ENCODE measurements around the gene LDLRAD4.

LDLRAD4 gene

DNA sequence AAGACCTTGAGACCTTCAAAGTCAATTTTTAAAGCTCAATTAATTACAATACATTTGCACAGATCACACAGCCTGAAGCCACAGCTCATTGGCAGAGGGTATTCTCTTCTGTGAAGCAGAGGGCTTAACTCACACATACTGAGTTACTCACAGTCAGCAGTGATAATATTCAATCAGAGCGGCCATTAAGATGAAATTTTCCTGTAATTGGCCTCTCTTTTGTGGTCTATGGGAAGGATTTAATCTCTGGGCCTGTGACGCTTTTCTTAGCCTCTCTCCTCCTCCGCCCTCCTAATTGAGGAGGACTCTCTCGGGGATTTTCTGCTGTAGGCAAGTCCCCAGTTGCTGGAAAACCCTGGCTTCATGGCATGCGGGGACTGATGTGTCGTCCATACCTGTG lies 12.3 kb upstream of the LDLRAD4 start:
- no peak for DNase-seq

DNA sequence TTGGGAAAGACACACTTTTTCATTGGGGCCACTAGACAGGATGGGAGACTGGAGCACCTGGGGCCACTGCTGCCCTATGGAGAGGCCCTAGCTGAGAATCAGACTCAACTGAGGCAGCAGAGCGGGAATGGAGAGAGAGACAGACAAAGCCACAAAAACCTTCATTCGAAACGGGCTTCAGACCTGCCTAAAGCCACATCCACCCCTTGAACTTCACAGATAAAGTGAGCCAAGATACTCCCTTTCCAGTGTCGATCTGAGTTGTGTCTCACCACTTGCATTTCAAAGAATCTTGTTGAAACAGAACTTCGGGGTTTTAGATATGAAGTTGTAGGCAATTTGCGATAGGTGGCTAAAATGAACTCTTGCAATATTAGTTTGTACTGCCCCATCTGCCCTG lies 11.3 kb upstream of the LDLRAD4 start:
- DNase-seq, result no peak

DNA sequence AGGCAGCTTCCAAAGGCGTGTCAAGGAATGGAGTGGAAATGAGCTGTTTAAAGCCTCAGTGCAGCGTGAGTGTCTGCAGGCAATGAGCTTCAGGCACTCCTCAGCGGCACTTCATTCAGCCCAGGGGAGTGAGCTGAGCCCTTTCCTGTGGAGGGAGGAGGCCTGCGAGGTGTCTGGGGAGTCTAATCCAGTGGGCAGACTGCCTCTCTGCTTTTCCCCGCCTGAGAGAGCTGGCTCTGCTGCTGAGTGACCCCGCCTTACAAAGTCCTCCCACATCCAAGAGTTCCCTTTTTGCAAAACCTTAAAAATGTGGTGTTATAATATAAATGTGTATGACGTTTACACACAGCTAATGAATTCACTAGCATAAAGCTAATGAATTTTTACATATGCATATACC lies 7.0 kb upstream of the LDLRAD4 start:
- DNase-seq, result peak; percentile 34

DNA sequence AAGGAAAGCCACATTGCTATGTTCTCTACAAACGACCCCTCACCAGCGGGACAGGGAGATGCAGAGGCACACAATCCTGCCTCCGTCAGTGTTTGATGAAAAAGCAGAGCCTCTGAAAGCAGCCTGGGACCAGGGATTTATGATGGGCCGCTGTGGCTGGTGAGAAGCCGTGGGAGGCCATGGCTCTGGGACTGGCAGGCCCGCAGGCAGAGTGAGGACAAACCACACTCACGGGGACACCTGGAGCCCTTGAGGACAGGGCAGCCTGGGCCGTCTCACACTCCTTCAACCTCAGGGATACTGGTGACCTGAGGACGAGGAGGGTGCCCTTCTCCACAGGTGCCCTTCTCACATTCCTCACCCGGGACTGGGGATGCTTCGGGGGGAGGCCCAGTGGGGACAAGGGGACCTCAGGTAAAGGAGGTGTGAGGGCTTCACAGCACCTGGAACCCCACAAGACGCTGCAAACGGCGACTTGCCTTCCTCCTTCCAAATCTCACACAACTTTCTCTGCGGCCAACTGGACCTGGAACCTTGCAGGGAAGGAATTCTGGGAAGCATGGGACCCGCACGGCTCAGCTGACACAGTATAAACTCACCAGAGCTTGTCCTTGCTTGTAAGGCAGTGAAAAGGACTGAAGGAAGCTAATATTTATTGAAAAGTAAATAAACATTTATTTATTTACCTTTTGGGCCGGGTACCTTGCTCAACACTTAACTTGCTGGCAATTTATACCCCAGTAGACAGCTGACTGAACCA lies 5.3 kb upstream of the LDLRAD4 start:
- DNase-seq, result no peak

DNA sequence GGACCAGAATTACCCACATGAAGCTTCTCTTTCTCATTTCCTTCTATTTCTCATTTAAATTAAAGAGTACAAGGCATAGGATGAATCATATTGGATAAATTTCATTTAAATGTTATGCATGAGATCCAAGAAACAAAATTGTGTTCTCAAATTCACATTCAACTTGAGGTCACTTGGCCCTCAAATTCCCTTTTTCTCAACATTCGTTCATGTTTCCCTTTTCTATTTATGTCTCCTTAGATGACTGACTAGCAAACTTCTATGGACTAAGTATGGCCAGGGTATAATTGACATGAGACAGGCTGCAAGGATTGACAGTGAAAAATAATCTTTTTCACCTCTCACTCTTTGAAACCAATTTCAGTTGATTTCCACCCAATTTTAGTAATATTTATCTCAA lies 4.0 kb upstream of the LDLRAD4 start:
- DNase-seq, result no peak

DNA sequence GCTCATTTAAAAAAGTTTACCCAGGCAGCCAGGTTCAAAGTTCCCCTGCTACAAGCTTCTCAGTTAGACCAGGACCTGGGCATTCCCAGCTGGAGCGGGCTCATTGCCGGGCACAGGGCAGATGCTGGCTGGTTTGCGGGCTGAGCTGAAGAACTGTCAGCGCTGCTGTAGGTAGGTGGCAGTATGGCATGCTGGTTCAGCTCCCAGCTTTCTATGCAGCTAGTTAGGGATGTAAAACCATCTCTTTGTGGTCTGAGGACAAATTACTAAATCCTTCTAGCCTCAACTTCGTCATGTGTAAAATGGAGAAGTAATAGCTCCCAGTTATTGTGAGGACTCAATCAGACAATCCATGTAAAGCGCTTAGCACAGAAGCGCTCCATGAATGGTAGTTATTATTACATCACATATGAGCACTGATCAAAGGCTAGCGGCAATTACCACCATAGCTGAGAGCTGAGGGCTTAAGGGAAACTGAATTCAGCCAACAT lies 2.4 kb upstream of the LDLRAD4 start:
- peak; percentile 73 for DNase-seq

DNA sequence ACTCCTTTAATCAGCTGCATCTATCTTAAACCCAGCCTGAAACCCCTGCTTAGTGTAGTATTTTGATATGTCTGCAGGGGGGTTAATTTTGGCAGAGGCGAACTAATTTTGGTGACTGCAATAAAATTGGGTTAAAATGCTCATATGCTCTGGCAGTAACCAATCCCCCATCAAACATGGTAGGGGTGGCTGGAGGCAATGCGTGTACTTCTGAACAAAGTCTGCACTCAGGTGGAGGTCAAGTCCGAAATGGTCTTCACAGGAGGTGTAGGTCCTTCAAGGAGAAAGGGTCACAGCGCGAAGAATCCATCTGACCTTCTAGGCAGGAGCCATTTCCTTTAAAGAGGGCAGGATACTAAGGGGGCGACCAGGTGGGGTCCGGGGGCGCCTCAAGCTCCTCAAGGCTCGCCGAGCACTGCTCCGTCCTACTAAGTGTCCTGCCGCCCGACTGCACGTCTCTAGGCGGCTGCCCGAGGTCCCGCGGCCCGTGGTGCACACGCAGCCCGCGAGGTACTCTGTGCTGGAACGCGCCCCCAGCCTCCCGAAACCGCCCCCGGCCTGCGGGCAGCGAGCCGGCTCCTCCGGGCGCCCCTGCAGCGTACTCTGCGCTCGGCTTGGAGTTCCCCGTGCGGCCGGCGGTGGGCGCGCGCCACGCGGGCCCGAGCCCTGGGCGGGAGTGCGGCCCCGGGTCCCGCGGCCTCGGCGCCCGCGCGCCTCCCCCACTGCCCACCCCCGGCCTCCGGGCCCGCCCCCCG lies 1.7 kb upstream of the LDLRAD4 start:
- peak; percentile 52 for DNase-seq

DNA sequence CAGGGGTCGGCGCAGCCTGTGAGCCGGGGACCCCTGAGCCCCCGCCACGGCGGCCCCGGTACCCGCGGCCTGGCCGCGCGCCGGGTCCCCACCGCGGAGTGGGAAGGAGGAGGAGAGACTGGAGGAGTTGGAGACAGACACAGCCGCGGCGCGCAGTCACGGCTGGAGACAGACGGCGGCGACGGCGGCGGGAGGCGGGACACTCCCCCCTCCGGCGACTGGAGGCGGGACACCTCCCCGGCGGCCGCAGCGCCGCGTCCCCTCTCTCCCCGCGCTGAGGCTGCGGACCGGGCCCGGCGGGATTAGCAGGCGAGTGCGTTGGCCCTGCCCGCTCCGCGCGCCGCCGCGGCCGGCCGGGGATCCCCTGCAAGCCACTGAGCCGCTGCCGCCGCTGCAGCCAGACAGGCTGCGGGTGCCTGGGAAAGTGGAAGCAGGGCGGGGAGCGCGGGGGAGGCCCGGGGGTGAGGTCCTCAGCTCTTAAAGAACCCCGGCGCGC lies 1.0 kb upstream of the LDLRAD4 start:
- peak; percentile 61 for DNase-seq

DNA sequence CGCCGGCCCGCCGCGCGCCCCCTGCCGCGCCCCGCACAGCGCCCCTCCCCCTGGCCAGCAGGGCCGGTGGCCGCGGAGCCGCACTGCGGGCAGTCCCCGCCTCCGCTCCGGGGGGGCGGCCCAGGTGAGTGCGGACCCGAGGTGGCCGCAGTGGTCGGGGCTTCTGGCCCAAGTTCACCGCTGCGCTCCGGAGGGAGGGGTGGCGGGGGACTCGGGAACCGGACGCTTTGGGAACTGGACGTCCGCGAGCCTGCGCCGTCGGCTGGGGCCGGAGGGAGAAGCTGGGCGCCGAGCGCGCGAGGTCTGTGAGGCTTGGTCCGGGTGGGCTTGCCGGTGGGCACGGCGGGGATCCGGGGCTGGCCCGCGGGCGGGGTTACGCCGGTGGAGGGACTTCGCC lies 591 bp upstream of the LDLRAD4 start:
- no peak for DNase-seq

DNA sequence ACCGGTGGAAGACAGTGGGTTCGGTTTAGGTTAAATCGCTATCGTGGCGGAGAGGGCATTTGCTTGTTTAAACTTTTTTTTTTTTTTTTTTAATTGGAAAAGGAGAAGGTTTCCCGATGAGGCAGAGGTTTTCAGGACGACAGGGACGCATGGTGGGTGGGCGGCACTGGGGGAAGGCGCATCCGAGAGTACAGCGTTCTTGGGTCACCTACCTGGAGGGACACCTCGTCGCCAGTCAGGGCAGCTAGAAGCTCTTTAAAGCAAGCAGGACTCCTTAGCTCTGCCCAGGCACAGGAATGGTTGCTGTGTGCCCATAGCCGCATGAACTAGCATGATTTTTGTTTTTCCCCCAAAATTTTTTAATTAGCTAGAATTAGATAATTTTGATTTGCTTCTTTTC lies 437 bp downstream of the LDLRAD4 start:
- DNase-seq, result no peak

DNA sequence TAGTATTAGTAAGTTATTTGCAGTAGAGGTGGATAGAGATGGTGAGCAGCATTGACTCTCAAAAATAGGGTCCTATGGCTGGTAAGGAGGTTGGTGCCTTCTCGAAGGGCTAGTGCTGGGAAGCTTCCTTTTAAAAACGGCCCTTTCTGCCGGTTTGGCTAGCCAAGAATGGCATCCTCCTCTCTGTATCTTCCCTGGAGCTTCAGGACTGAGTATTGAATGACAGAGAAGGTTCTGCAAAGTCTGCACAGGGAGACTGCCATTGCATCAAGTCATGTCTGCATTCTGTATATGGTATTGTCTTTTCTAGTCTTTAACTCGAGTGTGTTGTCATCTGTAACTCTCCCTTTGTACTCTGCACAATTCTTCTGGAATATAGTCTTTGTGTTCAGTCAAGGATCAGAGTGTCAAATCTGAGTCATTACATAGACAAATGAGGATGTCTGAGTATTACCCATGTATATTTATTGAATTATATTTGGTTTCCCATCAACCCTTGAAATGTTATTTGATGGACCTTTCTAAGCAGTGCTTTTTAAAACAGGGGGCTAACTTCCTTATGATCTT lies 1.1 kb downstream of the LDLRAD4 start:
- no peak for DNase-seq

DNA sequence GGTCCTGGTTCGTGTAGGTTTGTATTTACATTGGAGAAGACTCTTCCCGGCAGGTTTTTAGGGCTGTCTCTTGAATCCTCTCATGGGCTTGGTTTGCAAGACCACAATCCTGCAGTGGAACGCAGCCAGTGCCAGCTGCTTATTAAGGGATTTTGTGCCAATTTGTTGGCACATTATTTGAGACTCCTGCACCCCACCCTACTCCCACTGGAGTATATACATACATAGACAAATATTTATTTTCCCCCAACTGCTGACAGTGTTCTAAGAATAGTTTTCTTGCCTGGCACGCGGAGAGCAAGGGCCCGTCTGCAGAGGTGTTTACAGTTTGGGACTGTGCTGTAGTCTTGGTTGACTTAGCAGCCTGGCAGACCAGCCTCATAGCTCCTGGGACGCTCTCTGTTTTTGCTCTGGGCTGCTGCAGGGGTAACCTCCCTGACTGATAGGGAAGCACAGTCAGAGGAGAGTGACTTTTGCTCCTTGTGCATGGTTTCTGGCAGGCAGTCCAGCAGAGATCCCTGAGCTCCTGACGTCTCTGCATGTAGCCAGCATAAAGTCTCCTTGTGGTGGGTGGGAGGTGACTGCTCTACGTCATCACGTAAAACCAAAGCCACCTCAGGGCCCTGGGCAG lies 1.9 kb downstream of the LDLRAD4 start:
- DNase-seq, result no peak

DNA sequence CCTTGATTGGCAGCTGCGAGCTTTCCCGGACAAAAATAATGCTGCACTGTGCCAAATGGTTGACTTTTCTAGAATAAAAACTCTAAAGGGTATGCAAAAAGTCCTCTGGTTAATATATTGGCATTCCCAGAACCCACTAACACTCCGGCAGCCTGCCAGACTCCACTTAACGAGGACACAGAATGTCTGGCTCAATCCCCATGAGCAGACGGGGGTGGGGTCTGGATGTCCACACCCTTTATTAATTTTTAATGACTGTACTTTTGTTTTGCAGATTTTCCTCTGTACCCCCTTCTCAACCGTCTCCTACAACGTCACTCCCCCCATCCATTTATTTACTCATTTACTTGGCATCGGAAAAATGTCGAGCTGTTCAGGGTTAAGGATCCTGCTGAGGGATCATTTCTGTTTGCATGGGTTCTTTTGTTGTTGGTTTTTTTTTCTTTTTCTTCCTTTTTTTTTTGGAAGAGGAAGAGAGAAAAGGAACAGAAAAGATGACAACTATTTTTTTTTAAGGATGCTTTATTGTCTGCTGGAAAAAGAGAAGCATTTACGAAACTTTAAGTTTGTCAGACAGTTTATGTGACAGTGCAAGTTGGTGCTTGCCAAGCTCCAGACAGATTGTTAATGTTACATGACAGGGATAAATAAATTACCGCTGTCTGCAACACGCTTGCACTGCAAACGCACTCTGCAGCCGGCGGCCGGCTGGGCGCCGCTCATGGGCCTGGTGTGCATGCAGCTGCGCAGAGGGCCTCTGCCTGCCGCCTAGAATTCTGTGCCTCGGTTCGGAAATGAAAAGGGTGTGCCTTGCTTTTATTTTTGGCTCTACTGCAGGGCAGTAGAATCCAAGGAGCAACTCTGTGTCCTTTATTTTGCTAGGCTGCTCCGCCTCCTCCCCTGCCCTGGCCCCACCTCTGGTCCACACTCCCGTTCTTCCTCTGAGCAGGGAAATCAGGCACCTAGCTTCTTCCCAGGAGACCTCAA lies 3.6 kb downstream of the LDLRAD4 start:
- no peak for DNase-seq

DNA sequence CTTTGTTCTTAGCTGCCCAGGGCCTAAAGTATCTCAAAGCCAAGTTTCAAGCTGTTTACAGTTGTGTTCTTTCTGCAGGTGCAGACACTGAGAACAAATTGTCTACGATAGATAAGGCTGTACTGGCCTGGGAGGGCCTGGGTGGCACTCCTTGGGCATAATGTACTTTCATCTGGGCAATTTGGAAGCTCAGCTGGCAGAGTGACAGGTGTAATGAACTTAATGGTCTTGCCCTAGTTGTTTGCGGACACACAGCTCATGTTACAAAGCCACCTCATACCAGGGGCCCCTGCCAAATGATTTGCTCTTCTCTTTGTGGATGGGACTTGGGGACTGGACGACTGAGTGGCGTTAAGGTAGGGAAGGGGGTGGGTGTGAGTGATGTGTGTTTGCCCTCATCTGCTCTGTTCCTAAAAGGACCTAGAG lies 4.3 kb downstream of the LDLRAD4 start:
- DNase-seq, result no peak

DNA sequence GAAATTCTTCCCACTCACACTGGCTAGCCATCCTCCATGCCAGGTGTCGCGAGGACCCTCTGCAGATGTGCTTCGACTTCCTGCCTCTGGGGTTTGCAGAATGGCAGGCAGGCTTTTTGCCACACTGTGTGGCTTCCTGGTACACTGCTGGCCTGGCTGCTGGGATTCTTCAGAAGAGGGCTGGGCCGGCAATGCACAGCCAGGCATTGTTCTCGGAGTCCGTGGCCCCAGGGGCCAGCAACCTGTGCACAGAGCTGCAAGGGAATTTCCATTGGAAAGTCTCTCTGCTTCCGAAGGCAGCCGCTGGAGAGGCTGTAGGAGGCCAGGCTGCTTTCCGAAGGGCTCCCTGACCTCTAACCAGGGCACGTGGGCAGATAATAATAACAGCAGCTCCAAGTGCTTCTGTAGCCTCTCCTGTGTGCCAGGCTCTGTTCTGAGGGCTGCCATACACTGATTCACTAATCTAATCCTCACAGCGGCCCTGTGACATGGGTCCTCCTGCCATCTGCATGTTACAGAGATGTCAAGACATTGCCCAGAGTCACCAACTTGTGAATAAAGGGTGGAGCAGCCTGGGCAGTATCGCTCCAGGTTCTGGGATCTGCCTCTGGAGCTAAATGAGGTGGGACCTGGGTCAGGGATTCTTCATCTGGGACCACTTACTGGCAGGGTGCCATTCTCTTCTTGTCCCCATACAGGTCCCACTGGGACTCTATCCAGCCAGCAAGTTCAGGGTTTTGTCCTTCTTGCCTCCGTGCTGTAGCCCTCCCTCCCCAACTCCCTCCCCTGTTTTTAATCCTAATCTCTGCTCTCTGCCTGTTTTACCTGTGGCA lies 5.0 kb downstream of the LDLRAD4 start:
- peak; percentile 22 for DNase-seq

DNA sequence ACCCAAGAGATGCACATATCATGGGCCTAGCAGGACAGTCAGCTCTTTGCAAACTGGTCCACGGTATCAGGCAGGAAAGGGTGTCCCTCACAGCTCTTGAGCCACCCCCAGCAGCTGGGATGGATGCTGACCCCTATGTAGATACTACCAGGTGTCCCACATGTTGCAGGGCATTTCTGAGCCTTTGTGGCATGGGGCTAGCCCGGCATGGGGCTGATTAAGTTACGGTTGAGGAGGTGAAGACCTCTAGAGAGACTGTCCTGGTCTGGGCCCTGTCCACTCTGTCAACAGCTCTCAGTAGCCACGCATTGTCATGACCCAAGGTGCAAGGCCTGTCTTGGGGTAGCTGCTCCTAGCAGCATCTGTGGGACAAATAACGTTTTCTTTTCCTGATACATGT lies 6.7 kb downstream of the LDLRAD4 start:
- no peak for DNase-seq

DNA sequence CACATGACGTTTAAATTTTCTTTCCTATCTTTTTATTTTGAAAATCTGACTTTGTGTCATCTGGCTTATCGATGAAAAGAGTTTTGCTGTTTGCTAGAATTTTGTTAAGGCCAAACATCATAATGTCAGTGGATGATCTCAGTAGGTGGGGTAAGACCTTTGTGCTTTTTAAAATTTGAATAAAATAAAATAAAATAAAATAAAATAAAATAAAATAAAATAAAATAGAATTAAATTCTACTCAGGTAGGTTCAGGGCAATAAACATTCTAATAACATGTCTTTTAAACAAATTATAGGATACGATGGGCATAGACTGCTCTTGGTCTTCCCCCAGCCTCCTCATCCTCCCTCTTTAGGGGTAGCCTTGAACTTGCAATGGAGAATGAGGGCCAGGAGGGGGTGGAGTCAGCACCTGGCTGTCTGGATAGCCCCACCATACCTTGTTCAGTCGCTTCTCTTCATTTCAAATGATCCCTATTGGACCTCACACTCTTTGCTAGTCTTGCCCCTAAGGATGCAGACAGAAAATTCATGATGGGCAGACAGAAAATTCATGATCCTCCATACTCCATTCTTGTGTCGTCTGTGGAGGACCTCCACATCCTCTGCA lies 8.1 kb downstream of the LDLRAD4 start:
- no peak for DNase-seq

DNA sequence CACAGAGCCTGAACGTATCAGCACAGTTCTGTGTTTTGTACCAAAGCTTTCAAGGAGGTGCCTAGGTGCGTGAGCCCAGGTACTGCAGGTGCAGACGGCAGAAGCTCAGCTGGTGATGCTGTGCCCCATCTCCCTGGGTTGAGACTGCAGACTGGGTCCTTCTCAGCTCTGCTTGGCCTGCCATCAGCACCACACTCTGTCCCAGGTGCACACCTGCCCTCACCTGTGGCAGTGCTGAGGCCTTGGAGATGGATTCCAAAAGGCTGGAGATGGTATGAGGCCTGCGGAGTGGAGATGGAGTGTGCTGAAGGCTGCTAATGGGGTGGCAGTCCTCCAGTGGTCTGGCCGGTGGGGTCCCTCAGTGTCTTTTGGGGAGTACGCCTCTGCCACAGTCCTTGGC lies 9.3 kb downstream of the LDLRAD4 start:
- no peak for DNase-seq

DNA sequence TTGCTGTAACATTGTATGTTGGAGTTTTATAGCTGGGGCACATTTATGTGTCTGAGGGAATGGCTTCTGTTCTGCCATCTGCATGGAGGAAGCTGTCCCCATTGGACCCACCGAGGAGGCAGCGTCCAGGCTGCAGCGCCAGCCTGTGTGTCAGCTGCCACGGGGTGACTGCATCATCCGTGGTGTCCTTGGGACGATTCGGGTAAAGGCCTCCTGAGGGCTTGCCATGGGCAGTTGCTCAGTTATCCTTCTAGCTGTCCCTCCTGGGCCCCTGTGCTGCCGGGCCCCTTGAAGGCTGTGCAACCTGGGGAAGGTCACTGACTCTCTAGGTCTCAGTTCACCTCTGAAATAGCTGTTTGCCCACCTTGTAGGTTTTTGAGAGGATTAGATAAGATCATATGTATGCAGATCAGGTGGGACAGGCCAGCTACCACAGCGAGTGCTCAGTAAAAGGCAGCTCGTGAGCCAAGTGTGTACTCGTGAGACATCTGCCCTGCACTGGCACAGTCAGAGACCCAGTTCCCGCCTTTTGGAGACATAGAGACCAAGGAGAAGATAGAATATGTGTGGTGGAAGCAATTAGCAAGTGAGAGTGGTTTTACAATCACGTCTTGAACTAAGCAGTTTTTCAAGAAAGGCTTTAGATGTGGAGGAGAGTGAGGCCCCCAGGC lies 10.6 kb downstream of the LDLRAD4 start:
- no peak for DNase-seq

DNA sequence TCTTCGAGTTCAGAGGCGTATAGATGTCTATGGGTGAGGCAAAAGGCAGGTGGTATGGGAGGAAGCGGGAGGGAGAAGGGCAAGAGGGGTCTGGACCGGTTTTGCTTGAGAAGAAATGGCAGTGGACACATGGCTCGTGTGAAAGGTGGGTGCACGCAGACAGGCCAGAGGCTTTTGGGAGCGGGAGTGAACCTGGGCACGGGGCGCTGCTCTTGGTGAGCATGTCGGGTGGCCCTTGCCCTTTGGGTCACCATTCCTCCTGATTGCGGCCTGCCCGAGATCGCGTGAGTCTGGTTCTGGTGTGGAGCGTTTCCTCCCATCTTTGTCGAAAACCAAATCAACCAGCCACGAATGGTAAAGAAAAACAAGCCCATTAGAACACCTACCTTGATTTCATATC lies 12.6 kb downstream of the LDLRAD4 start:
- no peak for DNase-seq
